ENCODE measurements around the gene TNRC6A. TPM values are rescaled to one million over a fixed set of nuclear protein-coding genes. Genes with fewer than 3 reads are reported as not detected.
A peak's percentile ranks its signal among the peaks of the same experiment; 100 is the strongest.
"Not testable (repeated sequence)": the region's sequence is repeated elsewhere in the genome, so short reads cannot be mapped to it uniquely, and the experiment has no call there.

TNRC6A gene
- polyA plus RNA-seq (ENCODE audit: insufficient read length), result 32.9 TPM

DNA sequence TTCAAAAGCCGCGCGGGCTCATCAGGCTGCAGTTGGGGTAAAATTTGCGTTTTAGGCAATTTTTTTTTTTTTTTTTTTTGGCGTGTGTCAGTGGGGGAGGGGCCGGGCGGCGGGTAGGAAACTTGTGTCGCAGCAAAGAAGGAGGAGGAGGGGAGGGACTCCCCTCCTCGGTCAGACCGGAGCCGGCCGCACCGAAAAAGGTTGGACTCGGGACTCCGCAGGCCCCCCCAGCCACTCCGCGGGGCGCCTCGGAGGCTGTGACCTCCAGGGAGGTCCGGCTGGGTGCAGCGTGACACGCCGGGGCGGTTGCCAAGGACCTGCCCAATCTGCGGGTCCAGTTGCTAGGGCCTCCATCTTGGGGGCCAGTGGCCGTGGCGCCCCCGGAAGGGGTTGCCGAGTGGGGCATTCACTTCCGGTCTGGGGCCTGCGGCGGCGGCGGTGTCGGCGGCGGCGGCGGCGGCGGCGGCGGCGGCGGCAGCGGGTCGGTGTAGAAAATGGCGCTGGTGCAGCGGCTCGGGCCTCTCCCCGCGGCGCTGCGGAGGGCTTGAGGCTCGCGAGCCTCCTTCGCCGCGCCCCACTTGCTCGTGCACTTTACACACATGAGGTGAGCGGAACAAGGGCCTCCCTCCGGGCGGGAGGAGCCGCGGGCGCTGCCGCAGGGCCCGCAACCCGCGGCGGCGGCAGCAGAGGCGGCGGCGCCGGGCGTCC is at the start of gene TNRC6A:
Gene TNRC6A, plus strand, starts transcription at position 409 of the 708 bp plus-strand sequence. Its CDS starts 191 bp downstream, at position 600.
- DNase-seq (ENCODE audit: low read depth), result peak; percentile 29

DNA sequence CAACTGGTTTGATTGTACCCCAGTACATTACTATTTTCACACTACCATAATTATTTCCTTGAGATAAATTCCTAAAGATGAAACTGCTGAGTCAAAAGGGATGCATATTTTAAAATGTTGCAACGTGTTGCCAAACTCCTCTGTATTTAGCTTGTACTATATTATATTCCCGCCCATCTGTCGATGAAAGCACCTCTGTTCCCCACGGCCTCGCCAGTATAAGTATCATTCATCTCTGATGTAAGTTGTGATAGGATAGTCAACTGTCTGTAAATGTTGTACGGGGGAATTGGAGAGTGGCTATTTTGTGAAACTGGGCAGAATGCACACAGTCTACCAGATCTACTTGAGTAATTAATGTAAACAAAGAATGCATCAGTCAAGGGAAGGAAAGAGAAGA is 47.7 kb upstream of the TNRC6A start:
- no peak for DNase-seq (ENCODE audit: low read depth)

DNA sequence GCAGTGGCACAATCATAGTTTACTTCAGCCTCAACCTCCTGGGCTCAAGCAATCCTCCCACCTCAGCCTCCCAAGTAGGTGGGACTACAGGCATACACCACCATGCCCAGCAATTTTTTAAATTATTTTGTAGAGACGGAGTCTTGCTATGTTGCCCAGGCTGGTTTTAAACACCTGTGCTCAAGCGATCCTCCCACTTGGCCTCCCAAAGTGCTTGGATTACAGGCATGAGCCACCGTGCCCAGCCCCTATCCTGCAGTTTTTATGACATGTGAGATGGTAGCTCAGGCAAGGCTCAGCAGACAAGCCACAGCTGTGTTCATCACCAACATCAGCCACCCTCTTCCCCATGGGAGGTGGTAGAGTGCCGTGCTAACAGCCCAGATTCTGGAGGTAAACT is 46.2 kb upstream of the TNRC6A start:
- DNase-seq (ENCODE audit: low read depth), result no peak

DNA sequence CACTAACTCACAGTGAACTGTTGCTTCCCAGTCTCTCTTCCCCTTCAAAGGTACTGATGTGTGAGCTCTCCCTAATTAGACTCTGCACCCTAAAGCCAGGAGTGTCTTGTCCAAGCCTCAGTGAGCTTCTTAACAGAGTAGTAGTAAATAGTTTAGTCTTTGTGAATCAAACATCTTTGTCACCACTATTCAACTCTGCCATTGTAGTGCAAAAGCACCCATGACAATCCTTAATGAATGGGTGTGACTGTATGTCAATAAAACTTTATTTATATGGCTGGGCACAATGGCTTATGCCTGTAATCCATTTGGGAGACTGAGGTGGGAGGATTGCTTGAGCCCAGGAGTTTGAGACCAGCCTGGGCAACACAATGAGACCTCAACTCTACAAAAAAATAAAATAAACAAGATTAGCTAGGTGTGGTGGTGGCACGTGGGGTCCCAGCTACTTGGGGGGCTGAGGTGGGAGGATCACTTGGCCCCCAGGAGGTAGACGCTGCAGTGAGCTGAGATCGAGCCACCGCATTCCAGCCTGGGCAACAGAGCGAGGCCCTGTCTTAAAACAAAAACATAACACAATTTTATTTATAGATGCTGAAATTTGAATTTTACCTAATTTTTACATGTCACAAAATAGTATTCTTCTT is 45.5 kb upstream of the TNRC6A start:
- no peak for DNase-seq (ENCODE audit: low read depth)

DNA sequence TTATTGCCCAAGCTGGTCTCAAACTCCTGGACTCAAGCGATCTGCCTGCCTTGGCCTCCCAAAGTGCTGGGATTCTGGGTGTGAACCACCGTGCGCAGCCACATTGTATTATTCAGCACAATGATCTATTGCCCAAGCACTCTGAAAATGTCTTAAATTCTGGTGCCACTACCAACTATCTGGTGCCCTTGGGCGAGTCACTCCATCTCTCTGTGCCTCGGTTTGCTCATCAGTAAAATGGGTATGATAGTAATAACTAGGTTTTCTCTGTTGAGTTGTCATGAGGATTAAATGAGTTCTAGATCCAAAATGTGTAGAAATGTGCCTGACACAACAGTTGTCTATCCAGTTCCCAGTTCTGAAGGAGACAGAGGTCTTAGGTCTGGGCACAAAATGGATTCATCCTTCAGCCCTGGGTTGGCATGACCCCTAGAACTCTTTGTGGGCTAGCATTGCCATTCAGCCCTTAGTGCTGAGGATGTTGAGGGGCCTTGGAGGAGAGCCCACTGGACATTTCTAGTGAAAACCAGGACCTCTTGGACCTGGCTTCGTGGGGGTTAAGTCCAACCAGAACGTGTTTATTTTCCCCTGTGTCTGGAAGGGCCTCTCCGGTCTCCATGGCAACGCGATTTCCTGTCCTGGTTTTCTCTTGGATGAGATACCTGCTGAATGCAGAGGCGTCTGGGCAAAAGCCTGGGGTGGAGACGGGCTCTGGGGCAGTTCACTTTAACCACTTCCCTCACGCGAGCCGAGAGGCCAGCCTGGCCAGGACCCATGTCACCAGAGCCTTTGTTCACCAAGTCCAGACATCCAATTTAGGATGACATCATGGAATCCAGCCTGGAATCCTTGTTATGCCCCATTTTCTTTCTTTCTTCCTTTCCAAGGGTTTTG is 43.7 kb upstream of the TNRC6A start:
- DNase-seq (ENCODE audit: low read depth), result no peak

DNA sequence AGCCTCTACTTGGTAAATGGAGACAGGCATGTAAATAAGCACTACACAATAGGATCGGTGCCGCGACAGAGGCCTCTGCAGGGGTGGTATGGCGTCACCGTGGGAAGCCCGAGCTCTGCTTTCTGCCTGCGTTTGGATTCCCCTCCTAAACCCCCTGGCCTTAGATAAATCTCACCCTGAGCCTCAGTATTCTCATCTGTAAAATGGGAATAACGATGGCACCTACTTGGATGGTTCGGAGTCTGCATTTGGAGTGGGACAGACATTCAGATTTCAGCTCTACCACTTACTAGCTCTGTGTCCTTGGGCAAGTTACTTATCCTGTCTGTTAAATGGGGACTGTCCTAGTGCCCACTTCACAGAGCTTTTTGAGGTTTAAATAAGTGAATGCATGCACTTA is 42.8 kb upstream of the TNRC6A start:
- no peak for DNase-seq (ENCODE audit: low read depth)

DNA sequence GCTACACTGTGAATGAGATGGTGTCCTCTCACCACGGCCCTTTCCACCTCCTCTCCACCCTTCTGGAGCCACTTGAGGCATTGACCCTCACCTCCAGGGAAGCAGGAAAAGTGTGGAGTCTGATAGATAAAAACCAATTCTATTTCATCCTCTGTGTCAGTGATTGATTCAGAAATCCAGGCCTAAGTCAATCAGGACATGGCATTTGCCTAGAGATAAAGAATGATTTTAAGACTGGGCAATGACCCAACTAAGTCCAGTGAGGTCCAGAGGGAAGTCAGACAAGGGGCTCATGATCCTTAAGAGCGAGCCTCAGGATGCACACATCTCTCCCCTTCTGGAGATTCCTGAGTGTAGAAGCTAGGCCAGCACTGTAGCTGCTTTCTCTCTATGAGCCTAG is 41.1 kb upstream of the TNRC6A start:
- no peak for DNase-seq (ENCODE audit: low read depth)

DNA sequence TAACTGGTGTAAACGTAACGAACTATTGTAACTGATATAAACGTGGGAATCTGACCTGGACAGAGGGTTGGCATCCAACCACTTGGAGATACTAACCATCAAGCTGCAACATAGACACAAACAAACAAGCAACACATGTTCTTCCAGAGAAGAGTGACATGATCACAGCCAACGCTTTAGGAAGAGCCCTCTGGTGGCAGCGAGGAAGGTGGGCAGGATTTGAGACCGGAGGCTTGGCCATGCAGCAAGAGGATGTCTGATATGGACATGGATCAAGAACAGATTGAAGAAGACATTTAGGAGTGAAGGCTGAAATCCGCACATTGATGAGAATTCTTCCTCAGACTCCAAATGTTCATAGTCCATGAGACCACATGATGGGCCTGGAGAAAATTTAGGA is 40.3 kb upstream of the TNRC6A start:
- no peak for DNase-seq (ENCODE audit: low read depth)

DNA sequence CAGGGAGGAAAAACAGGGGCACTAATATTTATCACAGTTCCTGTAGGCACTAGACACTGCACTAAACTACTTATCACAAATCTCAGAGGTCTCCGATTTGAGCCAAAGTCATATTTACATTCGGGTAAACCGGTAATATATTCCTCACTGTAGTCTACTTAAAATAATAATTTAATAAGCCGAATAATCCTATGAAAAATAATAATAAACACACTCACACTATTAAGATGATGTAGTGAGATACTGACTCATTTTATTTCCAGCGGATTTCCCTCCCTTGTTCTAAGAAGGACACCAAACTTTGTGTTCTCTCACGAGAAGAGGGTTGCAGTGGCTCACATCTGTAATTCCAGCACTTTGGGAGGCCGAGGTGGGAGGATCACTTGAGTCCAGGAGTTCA is 36.6 kb upstream of the TNRC6A start:
- no peak for DNase-seq (ENCODE audit: low read depth)

DNA sequence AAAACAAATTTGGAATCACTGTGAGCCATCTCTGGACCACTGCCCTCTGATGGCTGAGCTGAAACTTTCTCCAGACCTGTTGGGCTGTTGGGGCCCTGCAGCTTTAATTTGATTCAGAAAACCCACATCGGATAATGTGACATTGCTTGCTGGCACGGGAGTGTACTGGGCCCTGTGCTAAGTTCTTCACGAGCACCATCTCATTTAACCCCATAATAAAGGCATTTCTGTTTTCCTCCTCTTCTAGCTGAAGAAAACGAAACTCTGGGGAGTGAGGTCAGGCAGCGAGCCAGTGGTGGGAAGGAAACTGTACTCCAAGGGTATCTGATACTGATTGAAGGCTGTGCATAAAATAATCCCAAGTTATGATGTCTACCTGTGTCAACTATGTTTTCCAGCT is 34.5 kb upstream of the TNRC6A start:
- no peak for DNase-seq (ENCODE audit: low read depth)

DNA sequence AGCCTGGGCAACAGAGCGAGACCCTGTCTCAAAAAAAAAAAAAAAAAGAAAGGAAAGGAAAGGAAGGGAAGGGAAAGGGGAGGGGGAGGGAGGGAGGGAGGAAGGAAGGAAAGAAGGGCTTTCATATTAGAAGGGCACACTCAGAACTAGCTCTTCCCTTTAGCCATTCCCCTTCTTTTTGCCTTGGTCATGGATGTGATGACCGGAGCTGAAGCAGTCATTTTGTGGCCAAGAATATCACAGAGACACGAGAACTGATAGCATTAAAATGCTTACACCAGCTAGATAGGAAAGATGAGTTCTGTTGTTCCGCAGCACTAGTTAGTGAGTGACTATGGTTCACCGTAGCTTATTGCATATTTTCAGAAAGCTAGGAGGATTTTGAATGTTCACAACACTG is 32.8 kb upstream of the TNRC6A start:
- DNase-seq (ENCODE audit: low read depth), result no peak

DNA sequence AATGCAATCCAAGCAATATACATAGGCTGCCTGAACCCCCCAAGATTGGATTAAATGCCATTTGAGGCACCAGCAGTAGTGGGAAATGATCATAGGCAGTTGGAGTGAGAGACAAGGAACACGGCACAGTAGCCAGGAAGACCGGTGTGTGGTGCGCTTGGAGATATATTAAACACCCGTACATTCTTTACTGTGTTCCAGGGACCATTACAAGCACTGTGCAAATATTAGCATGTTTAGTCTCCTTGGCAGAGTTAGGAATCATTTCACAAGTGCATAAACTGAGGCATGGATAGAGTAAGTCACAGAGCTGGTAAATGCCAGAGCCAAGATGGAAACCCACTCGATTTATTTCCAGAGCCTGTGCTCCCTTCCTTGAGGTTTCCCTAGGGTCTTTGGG is 31.1 kb upstream of the TNRC6A start:
- DNase-seq (ENCODE audit: low read depth), result no peak

DNA sequence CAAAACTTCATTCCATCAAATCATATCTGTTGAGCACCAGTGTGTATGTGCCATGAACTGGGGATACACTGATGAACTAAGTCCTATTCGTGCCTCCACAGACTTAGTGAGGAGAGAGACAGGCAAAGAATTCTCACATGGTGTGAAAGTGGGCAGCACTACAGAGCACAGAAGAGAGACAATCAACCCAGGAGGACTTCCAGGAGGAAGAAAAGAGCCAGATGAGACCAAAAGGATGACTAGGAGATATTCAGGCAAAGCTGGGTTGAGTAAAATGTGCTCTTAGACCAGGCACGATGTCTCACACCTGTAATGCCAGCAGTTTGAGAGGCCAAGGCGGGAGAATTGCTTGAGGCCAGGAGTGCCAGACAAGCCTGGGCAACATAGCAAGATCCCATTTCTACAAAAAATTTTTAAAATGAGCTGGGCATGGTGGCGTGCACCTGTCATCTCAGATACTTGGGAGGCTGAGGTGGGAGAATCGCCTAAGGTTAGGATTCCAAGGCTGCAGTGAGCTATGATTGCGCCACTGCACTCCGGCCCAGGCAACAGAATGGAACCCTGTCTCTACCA is 30.2 kb upstream of the TNRC6A start:
- DNase-seq (ENCODE audit: low read depth), result no peak

DNA sequence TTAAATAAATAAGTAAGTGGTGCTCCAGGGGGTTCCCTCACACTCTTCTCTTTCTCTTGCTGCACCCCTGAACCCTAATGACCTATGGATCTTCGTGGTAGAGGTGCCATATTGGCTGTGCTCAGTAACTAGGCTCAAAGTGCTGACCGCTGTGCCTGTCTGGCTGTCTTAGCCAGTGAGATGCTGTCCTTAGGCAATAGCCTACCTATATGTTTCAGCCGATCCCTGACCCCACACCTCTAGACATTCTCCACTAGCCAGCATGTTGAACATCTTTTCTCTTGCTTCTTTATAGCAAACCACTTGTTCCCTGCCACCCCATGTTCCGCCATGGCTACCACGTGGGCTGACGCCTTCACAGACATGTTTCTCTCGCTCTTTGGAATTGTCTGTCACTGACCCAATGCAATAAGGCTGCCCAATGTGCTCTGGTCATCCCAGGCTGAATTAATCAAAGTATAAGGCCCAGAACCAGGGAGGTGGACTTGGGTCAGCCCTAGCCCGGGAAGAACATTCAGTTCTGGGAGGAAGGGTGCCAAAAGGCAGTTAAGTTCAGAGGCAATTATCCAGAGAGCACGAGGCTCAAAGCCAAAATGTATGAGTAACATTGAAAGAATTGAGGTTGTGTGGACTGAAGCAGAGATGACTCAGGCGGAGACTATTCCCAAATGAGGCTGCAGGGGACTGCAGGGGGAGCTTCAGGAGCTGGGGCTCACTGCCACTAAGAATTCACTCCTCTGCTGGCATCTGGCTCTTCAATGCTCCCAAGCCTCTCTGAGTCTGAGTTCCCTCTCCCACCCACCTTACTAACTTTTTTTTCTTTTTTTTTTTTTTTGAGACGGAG is 28.7 kb upstream of the TNRC6A start:
- DNase-seq (ENCODE audit: low read depth), result peak; percentile 58

DNA sequence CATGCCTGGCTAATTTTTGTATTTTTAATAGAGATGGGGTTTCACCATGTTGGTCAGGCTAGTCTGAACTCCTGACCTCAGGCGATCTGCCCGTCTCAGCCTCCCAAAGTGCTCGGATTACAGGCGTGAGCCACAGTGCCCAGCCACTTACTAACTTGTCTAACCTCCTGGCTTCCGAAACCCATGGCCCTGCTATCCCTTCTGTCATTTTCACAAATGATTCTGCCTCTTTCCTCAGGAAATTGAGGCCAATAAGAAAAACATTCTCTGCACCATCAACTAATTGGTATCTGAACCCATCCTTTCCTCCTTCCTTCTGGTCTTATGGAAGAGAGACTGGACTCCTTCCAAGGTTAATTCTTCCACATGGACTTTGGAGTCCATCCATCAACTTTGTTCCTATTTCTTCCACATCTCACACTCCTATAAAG is 27.9 kb upstream of the TNRC6A start:
- DNase-seq (ENCODE audit: low read depth), result peak; percentile 39

DNA sequence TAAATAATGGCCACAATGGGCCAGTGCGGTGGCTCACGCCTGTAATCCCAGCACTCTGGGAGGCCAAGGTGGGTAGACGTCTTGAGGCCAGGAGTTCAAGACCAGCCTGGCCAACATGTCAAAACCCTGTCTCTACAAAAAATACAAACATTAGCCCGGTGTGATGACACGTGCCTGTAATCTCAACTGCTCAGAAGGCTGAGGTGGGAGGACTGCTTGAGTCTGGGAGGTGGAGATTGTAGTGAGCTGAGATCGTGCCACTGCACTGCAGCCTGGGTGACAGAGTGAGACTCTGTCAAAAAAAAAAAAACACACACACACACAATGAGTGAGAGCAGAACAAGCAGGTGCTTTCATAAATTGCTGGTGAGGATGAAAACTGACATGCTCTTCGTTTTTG is 21.7 kb upstream of the TNRC6A start:
- DNase-seq (ENCODE audit: low read depth), result not testable (repeated sequence)

DNA sequence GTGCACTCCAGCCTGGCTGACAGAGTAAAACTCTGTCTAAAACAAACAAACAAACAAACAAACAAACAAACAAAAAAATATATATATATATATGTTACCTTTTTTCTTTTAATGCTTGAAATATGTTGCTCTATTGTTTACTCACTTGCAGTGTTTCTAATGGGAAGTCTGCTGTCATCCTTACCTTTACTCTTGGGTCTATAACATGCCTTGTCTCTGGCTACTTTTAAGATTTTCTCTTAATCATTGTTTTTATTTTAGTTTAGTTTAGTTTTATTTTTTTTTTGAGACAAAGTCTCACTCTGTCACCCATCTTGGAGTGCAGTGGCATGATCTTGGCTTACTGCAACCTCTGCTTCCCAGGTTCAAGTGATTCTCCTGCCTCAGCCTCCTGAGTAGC is 16.1 kb upstream of the TNRC6A start:
- DNase-seq (ENCODE audit: low read depth), result no peak

DNA sequence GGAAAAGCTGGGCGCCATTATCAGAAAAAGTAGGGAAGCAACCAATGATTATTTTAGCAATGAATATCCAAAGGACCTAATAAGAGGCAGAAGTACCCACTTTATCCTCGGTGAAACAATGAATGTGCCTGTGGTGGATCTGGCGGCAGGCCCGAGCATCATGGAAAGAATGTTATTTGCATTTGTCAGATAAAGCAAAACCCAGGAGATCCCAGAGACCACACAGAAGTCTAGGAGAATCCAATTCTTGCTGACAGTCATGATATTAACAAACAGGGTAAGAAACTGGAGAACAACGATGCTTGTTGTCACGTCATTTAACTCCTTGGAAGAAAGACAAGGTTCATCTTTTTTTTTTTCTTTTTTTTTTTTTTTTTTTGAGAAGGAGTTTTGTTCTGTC is 12.0 kb upstream of the TNRC6A start:
- no peak for DNase-seq (ENCODE audit: low read depth)

DNA sequence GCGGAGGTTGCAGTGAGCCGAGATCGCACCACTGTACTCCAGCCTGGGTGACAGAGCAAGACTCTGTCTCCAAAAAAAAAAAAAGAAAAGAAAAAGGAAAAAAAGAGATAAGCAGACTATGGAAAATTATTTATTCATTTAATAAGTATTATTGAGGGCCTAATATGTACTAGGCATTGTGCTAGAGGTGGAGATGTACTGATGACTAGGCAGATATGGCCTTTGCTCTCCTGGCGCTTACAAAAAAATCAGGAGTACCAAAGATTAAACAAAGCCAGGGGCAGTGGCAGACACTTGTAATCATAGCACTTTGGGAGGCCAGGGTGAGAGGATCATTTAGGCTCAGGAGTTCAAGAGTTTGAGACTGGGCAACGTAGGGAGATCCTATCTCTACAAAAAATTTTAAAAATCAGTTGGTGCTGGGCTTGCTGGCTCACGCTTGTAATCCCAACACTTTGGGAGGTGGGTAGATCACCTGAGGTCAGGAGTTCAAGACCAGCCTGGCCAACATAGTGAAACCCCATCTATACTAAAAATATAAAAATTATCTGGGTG is 10.4 kb upstream of the TNRC6A start:
- DNase-seq (ENCODE audit: low read depth), result no peak

DNA sequence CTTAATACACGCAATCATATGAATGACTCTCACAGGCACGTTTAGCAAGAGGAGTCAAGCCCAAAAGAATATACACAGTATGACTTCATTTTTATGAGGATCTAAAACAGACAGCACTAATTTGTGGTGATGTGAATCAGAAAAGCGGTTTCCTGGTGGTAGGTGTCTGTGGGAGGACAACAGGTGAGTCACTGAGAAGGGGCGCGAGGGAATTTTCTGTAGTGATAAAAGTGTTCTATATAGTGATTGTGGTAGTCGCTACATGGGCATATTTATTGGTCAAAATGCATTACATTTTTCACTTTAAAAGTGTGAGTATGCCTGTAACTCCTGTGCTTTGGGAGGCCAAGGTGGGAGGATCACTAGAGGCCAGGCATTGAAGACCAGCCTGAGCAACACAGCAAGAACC is 7.6 kb upstream of the TNRC6A start:
- no peak for DNase-seq (ENCODE audit: low read depth)

DNA sequence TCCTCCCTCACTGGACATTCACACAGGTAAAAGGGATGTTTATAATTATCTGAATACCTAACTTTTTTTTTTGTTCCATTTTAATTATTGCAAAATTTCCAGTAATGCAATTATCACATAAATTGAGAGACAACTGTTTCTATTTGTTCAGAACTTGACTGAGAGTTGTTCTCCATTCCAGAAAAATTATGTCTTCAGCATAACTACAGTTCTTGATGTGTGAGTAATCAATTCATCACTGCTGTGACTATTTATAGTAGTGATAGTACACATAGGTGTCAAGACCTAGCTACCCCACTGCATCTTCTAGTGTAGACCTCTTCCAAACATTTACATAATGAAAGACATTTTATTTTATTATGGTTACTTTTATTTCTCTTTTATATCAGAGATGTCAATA is 5.8 kb upstream of the TNRC6A start:
- no peak for DNase-seq (ENCODE audit: low read depth)
